Measurements from ENCODE around the gene RAI1. TPM values are rescaled to one million over a fixed set of nuclear protein-coding genes. Genes with fewer than 3 reads are reported as not detected.

The RAI1 gene
- total RNA-seq, 2 donors from 2014 or later: 7.0 to 16.0 TPM

- no peak for ATAC-seq (replicated peaks)
- Mint-ChIP-seq H3K9me3 (no peaks in the 10 kb centered on the region), H3K36me3 (ENCODE audit: low read depth) (peaks cover 47% of the 10 kb centered on the region), H3K27ac (no peak overlapping the region), H3K4me3 (peak overlapping the region; percentile 56), H3K4me1 (peaks cover 38% of the 10 kb centered on the region), H3K27me3 (no peaks in the 10 kb centered on the region)
These were observed 139.4 kb downstream of the RAI1 start for GRCh38 chr17:17820463-17821158.

GRCh38 chr17:17822189-17822588, 140.9 kb downstream of the RAI1 start:
- no peak for ATAC-seq (replicated peaks)
- Mint-ChIP-seq H3K27ac (no peak overlapping the region), H3K27me3 (no peaks in the 10 kb centered on the region), H3K36me3 (ENCODE audit: low read depth) (peaks cover 32% of the 10 kb centered on the region), H3K9me3 (no peaks in the 10 kb centered on the region), H3K4me1 (peaks cover 52% of the 10 kb centered on the region), H3K4me3 (peak overlapping the region; percentile 80)

- no peak for ATAC-seq (replicated peaks)
- no peaks in the 10 kb centered on the region for H3K9me3 Mint-ChIP-seq
- no peaks in the 10 kb centered on the region for H3K27me3 Mint-ChIP-seq
- H3K4me1 Mint-ChIP-seq: peaks cover 52% of the 10 kb centered on the region
- H3K27ac Mint-ChIP-seq: no peak overlapping the region
- peak overlapping the region; percentile 80 for H3K4me3 Mint-ChIP-seq
- H3K36me3 Mint-ChIP-seq (ENCODE audit: low read depth): peaks cover 28% of the 10 kb centered on the region
These were observed 141.4 kb downstream of the RAI1 start for GRCh38 chr17:17822616-17823015.

GRCh38 chr17:17823433-17824118, 142.3 kb downstream of the RAI1 start:
- Mint-ChIP-seq H3K4me1 (peaks cover 55% of the 10 kb centered on the region), H3K4me3 (peak overlapping the region; percentile 80), H3K27me3 (no peaks in the 10 kb centered on the region), H3K9me3 (no peaks in the 10 kb centered on the region), H3K27ac (peak overlapping the region; percentile 74), H3K36me3 (ENCODE audit: low read depth) (peaks cover 19% of the 10 kb centered on the region)
- peak; percentile 72 for ATAC-seq (replicated peaks)

DNA sequence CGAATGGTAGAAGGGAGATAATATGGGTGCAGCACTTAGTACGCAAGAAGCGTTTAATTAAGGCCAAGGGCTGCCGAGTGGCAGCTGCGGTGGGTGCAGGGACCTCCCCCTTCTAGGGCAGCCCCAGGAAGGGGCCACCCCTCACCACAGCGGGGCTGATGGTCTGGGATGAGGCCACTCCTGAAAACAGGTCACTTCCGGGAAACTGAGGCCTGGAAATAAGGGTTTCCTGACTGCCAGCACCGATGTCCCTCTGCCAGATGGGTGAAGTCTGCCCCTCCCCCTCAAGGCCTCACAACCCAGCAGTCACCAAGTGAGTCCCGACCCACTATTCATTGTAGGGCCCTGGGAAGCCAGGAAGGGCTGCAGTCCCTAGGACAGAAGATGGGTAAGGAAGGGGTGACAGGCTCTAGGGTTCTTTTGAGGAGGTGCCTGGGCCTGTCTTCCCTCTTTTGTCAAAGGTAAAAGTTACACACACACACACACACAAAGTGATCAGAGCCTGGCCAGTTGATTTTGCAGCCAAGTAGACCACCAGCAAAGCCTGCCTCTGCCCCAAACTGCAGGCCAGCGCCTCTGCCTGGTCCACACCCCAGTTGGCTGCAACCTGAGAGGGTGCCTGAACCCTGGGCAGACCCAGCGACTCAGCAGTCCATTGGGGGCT, 143.0 kb downstream of the RAI1 start:
- no peaks in the 10 kb centered on the region for H3K9me3 Mint-ChIP-seq
- H3K27ac Mint-ChIP-seq: peak overlapping the region; percentile 74
- ATAC-seq (replicated peaks): peak; percentile 55
- peaks cover 50% of the 10 kb centered on the region for H3K4me1 Mint-ChIP-seq
- no peaks in the 10 kb centered on the region for H3K27me3 Mint-ChIP-seq
- peaks cover 12% of the 10 kb centered on the region for H3K36me3 Mint-ChIP-seq (ENCODE audit: low read depth)
- H3K4me3 Mint-ChIP-seq: peak overlapping the region; percentile 80

DNA sequence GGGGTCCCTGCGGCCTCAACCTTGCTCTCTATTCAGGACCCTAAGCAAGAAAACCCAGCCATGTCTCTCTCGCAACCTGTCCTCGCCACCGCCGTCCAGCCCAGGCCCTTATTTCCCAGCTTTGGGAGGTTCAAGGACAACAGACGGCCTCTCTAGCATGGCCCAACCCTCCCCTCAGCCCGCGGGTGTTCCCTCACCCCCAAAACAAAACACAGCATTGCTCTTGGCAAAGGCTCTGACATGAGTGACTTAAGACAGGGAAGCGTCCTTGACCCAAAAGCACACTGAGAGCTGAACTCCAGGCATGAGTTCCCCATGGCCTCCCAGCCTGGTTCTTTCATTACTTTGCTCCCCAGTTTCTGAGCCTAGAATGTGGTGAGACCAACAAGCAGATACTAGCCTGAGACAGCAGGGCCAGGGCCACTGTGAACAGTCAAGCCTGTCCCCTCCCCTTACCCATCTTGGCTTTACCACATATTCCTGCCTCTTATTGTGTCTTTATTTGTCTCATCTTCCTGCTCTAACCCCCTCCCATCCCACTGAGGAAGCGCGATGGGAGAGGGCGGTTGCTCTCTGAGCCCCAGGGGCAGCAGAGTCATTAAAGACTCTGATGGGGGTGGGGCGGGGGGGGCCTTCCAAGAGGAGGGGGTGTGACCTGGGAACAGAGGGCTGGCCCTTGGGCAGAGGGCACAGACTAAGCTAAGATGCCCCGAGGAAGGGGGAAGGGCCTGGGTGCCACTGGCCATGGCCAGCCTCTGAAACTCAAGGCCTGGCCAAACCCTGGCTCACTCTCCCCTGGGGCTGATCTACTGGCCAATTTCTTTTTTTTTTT, 143.7 kb downstream of the RAI1 start:
- Mint-ChIP-seq H3K36me3 (ENCODE audit: low read depth) (peaks cover 4% of the 10 kb centered on the region), H3K4me3 (peak overlapping the region; percentile 80), H3K27ac (peak overlapping the region; percentile 74), H3K27me3 (no peaks in the 10 kb centered on the region), H3K4me1 (peaks cover 43% of the 10 kb centered on the region), H3K9me3 (no peaks in the 10 kb centered on the region)
- no peak for ATAC-seq (replicated peaks)

GRCh38 chr17:17826342-17826713, 145.1 kb downstream of the RAI1 start:
- Mint-ChIP-seq H3K27ac (peak overlapping the region; percentile 70), H3K9me3 (no peaks in the 10 kb centered on the region), H3K4me1 (peaks cover 32% of the 10 kb centered on the region), H3K27me3 (no peaks in the 10 kb centered on the region), H3K36me3 (ENCODE audit: low read depth) (no peaks in the 10 kb centered on the region), H3K4me3 (peak overlapping the region; percentile 54)
- ATAC-seq (replicated peaks): no peak

DNA sequence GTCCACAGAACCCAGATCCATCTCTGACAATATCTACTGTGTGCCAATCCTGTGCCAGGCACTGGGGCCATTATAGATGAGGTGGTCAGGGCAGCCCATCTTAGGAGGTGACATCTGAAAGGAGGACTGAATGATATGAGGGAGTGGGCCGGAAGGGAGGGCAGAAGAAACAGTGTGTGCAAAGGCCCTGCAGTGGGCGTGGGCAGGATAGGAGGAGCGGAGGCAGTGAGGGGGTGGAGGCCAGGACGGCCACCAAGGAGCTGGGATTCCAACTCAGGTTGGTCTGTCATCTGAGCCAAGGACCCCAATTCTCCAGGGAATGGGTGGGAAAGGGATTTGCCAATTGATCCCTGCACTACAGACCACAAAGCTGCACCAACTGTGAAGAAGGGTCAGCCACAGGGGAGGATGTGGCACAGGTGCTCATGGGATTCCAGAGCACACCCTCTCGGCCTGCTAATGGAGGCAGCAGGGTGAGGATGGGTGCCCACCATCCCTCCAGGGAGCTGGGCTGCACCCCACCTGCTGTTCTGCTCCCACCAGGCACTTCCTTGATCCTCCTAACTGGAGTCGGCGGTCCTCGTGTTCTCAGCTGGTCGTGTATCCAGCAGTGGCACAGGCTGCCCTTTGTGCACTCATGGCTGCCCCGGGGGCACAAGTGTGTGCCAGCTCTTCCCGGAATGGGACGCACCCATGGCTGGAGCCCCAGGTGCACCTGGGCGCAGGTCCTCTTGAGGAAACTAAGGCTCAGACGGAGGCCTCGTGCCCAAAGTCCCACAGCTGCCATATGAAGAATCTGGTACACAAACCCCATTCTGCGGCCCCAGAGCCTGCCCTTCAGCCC, 145.9 kb downstream of the RAI1 start:
- no peaks in the 10 kb centered on the region for H3K9me3 Mint-ChIP-seq
- no peak for ATAC-seq (replicated peaks)
- peaks cover 34% of the 10 kb centered on the region for H3K4me1 Mint-ChIP-seq
- peak overlapping the region; percentile 54 for H3K4me3 Mint-ChIP-seq
- H3K27ac Mint-ChIP-seq: peak overlapping the region; percentile 70
- peaks cover 3% of the 10 kb centered on the region for H3K36me3 Mint-ChIP-seq (ENCODE audit: low read depth)
- no peaks in the 10 kb centered on the region for H3K27me3 Mint-ChIP-seq

- peaks cover 37% of the 10 kb centered on the region for H3K4me1 Mint-ChIP-seq
- peaks cover 8% of the 10 kb centered on the region for H3K36me3 Mint-ChIP-seq (ENCODE audit: low read depth)
- ATAC-seq (replicated peaks): no peak
- H3K27ac Mint-ChIP-seq: no peak overlapping the region
- H3K9me3 Mint-ChIP-seq: no peaks in the 10 kb centered on the region
- H3K4me3 Mint-ChIP-seq: no peak overlapping the region
- no peaks in the 10 kb centered on the region for H3K27me3 Mint-ChIP-seq
These were observed 146.8 kb downstream of the RAI1 start for GRCh38 chr17:17827826-17828621.

- no peak overlapping the region for H3K27ac Mint-ChIP-seq
- no peak for ATAC-seq (replicated peaks)
- H3K4me1 Mint-ChIP-seq: peaks cover 31% of the 10 kb centered on the region
- H3K9me3 Mint-ChIP-seq: no peaks in the 10 kb centered on the region
- H3K36me3 Mint-ChIP-seq (ENCODE audit: low read depth): peaks cover 27% of the 10 kb centered on the region
- H3K27me3 Mint-ChIP-seq: no peaks in the 10 kb centered on the region
- H3K4me3 Mint-ChIP-seq: no peak overlapping the region
These were observed 149.0 kb downstream of the RAI1 start for GRCh38 chr17:17830269-17830567.

DNA sequence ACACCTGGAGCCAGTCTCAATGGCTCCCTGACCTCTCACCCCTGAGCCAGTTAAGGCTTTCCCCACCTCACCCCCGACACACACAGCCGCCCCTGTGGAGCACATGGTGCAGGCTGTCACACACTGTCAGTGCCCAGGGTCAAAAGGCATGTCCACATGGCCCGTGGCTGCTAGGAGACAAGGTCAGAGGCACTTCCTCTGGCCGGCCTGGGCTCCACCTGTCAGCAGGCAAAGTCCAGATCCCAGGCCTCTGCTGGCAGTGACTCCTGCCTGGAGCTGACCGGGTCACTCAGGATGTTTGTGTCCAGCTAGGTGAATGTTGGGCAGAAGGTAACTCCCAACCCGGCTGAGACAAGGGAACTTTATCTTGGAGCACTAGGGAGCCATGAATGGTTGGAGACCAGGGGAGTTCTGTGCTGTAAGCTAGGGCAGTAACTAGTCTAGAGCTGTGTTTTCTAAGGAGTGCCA, 149.5 kb downstream of the RAI1 start:
- ATAC-seq (replicated peaks): no peak
- Mint-ChIP-seq H3K27ac (no peak overlapping the region), H3K36me3 (ENCODE audit: low read depth) (peaks cover 32% of the 10 kb centered on the region), H3K9me3 (no peaks in the 10 kb centered on the region), H3K27me3 (no peaks in the 10 kb centered on the region), H3K4me1 (peaks cover 30% of the 10 kb centered on the region), H3K4me3 (no peak overlapping the region)

- H3K4me3 Mint-ChIP-seq: no peak overlapping the region
- no peaks in the 10 kb centered on the region for H3K27me3 Mint-ChIP-seq
- peaks cover 36% of the 10 kb centered on the region for H3K36me3 Mint-ChIP-seq (ENCODE audit: low read depth)
- H3K27ac Mint-ChIP-seq: no peak overlapping the region
- peaks cover 23% of the 10 kb centered on the region for H3K4me1 Mint-ChIP-seq
- H3K9me3 Mint-ChIP-seq: no peaks in the 10 kb centered on the region
- no peak for ATAC-seq (replicated peaks)
These were observed 150.2 kb downstream of the RAI1 start for GRCh38 chr17:17831208-17832031.

All from activated T-helper 17 cell treated with anti-CD3 and anti-CD28 coated beads, Interleukin-2, amount 50 U/mL, for 72 hours (primary cell).